GM12875 (cell line): ENCODE results near the gene NEK7.

Experiments
- H3K4me3 ChIP-seq: one replicate; pipeline ENCODE4 v1.5.1; 2011; ENCODE audit warnings: low read depth, low read length, control low read depth
- TF ChIP-seq, protein P1 (sequence below): IDR thresholded peaks from 2 replicates; pipeline ENCODE4 v1.5.1; 2011; ENCODE audit warnings: low read depth, mild to moderate bottlenecking, control low read depth, inconsistent platforms, low read length, moderate library complexity, borderline replicate concordance; ENCODE audit not compliant: insufficient read depth

NEK7 gene

GRCh38 chr1:198178615-198179014 is 21.8 kb downstream of the NEK7 start:
- H3K4me3 ChIP-seq = no peak overlapping the region
- TF ChIP-seq, protein P1, sequence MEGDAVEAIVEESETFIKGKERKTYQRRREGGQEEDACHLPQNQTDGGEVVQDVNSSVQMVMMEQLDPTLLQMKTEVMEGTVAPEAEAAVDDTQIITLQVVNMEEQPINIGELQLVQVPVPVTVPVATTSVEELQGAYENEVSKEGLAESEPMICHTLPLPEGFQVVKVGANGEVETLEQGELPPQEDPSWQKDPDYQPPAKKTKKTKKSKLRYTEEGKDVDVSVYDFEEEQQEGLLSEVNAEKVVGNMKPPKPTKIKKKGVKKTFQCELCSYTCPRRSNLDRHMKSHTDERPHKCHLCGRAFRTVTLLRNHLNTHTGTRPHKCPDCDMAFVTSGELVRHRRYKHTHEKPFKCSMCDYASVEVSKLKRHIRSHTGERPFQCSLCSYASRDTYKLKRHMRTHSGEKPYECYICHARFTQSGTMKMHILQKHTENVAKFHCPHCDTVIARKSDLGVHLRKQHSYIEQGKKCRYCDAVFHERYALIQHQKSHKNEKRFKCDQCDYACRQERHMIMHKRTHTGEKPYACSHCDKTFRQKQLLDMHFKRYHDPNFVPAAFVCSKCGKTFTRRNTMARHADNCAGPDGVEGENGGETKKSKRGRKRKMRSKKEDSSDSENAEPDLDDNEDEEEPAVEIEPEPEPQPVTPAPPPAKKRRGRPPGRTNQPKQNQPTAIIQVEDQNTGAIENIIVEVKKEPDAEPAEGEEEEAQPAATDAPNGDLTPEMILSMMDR = no peak

DNA sequence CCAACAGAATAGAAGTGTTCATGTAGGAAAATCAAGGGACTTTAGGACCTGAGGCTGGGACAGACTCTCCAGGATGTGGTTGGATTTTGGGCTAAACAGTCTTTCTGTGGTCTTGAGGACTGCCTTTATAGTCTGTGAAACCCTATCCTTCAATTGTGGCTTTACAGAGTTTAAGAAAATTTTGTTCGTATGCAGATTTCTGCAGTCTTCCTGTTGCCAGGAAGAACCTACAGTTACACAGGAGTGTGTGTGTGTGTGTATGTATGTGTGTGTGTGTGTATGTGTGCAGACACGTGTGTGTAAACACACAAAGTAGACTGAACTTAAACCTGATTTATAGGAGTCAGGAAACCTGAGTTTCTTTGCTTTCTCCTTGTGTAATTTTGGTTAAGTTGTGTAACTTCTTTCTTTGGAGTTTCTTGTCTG is 22.8 kb downstream of the NEK7 start:
- TF ChIP-seq, protein P1 = no peak
- H3K4me3 ChIP-seq = no peak overlapping the region

DNA sequence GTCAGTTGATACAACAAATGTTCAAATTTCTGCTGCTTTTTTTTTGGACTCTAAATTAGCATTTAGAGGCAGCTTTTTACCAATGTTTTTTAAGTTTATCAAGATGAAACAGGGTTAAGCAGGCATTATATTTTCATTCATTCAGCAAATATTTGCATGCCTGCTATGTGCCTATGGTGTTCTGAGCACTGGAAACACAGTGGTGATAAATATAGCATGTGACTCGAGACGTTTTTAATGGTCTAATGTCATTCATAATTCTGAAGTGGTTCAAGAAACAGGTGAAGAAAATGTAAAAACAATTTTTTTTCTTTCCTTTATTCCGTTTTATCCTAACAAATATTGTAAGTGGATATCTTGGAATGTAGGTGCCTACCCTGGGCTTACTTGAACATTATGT is 26.8 kb downstream of the NEK7 start:
- H3K4me3 ChIP-seq = no peak overlapping the region
- TF ChIP-seq, protein P1 = no peak

- TF ChIP-seq, protein P1 = no peak
- H3K4me3 ChIP-seq = no peak overlapping the region
These were observed 27.7 kb downstream of the NEK7 start for GRCh38 chr1:198184516-198184915.

DNA sequence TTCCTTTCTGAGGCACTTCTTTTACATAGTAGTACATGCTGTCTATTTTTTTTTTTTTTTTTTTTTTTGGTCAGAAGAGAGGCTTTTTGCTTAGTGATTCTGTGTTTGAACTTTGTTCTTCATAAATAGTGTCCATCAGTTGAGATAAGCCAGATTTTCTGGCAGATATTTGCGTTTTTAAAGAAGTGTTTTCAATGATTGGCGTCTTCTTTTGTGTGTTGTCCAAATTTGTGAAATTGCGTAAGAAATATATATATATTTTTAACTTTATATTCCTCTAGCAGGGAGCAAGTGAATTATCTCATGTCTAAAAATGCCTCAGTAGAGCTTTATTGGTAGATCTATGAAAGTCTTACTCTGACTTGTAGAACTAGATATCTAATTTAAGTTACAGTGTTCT is 28.3 kb downstream of the NEK7 start:
- H3K4me3 ChIP-seq = no peak overlapping the region
- TF ChIP-seq, protein P1 = no peak

GRCh38 chr1:198185759-198186158 is 29.0 kb downstream of the NEK7 start:
- TF ChIP-seq, protein P1 = no peak
- no peak overlapping the region for H3K4me3 ChIP-seq

GRCh38 chr1:198186916-198187580 is 30.2 kb downstream of the NEK7 start:
- TF ChIP-seq, protein P1 = no peak
- H3K4me3 ChIP-seq = no peak overlapping the region
